Non-pigmented ciliary epithelial cell (primary cell): ENCODE results near the gene MYO9A.
"Not testable (repeated sequence)": the region's sequence is repeated elsewhere in the genome, so short reads cannot be mapped to it uniquely, and the experiment has no call there.

Experiments used
- DNase-seq: peaks from one replicate; pipeline ENCODE4 v3.0.0-alpha.2; 2010; ENCODE audit warnings: low read depth

The MYO9A gene

GRCh38 chr15:71874245-71874644 is 243.7 kb downstream of the MYO9A start:
- DNase-seq: no peak

GRCh38 chr15:71858232-71858631 is 259.7 kb downstream of the MYO9A start:
- DNase-seq: not testable (repeated sequence)

DNA sequence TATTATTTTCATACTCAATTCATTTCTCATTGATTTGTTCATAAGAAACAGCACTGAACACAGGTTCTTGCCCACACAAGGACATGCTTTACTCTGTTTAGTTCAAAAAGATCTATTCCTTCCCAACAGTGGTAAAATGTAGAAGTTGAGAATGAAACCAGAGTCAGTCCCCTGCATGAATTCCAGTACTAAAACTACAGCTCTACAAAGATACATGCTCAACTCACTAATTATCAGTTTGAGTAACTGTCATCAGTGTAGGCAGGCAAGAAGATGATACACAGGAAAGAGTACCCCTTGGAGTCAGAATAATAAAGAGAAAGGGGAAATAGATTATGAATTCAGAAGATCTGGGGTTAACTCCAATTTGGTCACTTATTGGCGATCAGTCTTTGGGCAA is 264.4 kb downstream of the MYO9A start:
- no peak for DNase-seq

DNA sequence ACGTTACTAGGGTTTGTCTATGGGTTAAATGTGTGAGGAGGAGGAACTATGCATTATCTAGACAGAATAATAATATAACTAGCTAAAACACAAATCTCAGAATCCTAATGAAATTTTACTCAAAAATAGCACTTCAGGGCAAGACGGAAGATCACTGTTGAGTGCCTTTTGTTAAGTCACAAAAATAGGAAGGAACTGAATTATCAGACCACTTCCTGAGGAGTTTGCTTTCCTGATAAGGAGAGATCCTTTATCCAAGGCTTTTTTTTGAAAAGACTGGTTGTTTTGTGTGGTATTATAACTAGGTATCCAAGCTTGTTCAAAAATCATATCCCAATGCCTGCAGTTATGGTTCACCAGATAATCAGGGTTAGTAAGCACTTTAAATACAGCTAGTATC is 273.0 kb downstream of the MYO9A start:
- no peak for DNase-seq

GRCh38 chr15:71841563-71841962 is 276.4 kb downstream of the MYO9A start:
- DNase-seq: no peak

- DNase-seq: no peak
Observed at GRCh38 chr15:71830981-71831380, 287.0 kb downstream of the MYO9A start.

DNA sequence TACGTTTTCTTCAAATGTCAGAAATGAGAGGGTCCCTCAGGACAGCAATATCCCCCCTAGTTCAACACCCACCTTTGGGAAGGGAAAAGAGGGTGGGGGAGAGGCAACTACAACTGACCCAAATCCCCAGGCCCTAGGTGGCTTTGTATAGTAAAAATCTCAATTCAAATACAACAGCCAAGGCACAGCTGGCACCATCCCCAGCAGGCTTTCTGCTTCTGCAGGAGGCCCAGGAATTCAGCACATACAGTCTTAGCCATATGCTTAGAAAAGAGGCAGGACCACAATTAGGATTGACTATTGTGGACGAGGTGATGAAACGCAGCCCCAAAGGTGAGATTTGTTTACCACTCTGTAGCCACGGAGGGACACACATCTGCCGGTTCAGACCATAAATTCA is 291.8 kb downstream of the MYO9A start:
- no peak for DNase-seq

DNA sequence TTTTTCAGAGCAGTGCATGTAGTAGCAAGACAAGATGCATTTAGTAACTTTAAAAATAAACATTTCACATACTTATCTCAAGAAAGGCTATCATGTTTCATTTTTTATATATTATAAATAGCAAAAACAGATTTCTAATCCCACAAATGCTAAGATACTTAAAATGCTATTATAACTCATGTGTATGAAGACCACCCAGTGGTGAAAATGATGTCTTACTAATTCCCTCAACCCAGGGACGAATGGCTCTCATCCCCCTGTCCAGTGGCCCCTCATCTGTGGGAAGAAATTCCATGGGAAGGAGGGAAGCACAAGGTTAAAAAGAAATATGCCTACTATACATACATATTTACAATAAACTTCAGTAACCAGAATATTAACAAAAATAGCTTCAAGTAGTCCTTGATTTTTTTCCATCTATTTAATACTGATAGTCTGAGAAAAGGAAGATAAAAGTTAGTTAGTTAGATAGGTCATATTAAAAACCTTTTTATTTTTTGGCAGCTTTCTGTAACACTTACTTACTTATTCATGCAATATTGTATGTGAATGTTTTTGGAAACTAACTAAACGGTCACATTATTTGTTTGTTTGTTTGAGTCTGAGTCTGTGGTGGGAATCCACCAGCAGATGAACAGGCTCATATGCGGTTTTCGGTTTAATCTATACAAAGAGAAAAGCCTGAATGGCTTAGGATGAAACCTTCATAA is 292.8 kb downstream of the MYO9A start:
- DNase-seq: no peak

- DNase-seq: no peak
Observed at GRCh38 chr15:71823801-71824200, 294.1 kb downstream of the MYO9A start.

DNA sequence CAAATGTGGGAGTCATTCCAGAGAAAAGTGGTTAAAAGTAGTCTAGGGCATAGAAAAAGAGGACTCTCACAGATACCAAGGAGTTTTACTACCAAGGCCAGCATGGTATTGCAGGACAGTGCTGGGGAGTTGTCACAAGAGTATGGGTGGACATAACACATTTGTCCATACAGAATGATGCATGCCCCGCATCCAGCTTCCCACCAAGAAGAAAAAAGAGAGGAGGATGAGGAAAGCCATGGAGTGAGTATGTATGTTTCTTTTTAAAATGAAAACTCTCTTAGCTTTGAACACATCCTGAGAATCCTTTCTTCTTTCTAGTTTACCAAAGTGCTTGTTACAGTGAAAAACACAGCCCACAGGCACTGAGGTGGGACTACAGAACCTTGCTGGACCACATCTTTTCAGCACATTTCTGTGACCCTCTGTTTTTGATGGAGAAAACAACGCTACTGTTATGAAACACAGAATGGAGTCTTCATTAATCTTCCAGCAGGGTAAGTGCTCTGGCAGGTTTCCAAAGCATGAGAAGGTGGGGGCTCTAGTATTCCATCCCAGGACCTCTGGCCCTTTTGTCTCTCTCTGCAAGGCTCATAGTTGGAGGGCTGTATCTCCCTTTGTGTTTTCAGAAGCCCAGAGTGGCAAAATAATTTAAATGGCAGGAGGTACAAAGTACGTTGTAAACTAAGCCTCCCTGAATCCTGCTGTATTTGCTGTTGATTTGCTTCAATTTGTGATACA is 294.9 kb downstream of the MYO9A start:
- DNase-seq: no peak

DNA sequence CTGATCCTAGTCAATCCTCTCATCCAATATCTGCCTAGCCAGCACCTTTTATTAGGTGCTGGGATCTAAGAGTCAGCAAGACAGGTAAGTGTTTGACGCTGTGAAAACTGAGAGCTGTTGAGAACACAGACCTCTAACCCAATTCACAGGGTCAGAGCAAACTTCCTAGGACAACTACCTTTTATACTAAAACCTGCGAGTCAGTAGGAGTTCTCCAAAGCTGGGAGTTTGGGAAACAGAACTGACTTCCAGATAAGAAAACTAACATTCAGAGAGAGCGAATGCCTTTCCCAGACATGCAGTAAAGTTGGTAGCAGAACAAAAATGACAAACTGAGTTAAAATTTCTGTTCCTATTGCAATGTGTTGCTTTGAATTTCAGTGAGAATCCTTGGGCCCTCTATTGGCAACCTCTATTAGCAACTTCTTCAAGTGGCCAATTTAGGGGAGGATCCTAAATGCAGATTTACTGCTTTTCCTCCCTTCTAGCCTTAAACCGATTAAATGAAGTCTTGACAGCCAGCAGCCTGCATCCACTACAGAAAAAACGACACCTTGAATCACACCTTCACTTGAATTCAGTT is 296.3 kb downstream of the MYO9A start:
- no peak for DNase-seq

- no peak for DNase-seq
Observed at GRCh38 chr15:71820127-71820526, 297.8 kb downstream of the MYO9A start.

DNA sequence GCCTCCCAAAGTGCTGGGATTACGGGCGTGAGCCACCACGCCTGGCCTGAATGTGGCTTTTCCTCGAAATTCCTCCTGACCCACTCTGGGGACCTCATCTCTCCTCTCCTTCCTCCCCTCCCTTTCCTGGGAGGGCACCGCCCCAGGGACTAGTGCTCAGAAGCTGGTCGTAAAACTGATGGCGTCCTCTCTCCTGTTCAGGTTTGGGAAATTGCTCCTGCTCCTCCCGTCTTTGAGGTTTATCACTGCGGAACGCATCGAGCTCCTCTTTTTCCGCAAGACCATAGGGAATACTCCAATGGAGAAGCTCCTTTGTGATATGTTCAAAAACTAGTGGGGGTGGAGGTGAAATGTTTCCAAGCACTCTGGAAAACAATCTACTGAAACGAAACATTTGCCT is 300.6 kb downstream of the MYO9A start:
- no peak for DNase-seq

- no peak for DNase-seq
Observed at GRCh38 chr15:71815301-71815700, 302.6 kb downstream of the MYO9A start.

GRCh38 chr15:71813723-71814470 is 304.1 kb downstream of the MYO9A start:
- DNase-seq: no peak

- DNase-seq: no peak
Observed at GRCh38 chr15:71812966-71813722, 304.8 kb downstream of the MYO9A start.

GRCh38 chr15:71811752-71812735 is 305.9 kb downstream of the MYO9A start:
- DNase-seq: no peak

DNA sequence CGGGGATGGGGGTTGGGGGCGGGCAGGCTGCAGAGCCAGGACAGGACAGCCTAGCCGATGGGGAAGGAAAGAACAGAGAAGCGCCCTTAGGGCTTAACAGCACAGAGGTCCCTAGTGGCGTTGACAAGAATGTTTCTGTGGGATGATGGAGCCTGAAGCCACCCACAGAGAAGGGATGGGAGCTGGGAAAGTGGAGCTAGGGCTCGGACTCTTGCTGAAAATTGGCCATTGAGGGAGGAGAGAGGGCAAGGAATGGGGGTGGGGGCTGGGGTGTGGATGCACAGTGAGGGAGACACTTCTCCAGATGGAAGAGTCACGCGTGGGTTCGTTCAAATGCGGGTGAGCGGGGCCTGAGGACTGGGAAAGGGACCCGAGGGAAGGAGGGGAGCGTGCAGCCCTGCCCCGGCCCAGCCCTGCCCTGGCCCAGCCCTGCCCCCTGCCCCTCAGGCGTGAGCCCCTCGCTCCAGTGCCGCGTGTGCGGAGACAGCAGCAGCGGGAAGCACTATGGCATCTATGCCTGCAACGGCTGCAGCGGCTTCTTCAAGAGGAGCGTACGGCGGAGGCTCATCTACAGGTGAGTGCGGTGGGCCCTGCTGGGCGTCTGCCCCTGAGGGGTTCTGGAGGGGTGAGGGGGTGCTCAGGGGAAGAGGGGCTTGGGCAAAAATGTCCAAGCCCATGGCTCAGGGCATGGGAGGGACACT is 306.8 kb downstream of the MYO9A start:
- DNase-seq: no peak

DNA sequence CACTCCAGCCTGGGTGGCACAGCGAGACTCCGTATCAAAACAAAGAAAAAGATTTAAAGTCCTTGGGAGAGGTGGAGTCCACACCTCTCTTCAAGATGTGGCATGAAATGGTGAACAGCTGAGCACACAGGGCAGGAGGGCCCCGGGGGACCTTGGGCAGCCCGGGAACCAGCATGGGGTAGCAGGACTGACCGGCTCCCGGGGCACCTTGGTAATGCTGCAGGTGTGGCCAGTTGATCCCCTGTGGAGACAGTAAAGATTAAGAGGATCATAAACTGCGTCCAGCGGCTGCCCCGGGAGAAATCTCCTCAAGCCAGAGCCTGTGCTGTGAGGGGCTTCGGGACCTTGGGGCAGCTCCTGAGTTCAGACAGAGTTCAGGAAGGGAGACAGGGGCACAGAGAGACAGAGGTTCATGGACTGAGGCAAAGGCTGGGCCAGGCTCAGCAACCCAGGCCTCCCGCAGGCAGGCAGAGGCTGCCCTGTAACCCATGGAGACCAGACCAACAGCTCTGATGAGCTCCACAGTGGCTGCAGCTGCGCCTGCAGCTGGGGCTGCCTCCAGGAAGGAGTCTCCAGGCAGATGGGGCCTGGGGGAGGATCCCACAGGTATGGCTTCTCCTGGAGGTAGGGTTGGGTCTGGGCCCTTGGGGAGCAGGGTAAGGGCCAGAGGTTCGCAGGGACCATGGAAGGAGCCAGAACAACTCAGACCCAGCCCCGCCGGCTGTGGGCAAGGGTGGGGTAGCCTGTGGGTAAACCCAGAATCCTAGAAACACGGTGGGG is 307.5 kb downstream of the MYO9A start, which contains the start of gene NR2E3:
Gene NR2E3 (plus strand): TSS at position 299 of the 780 bp plus-strand sequence. CDS start 190 bp downstream, at position 489.
- no peak for DNase-seq
